CD4-positive, alpha-beta T cell (primary cell): ENCODE data around the gene VPS18. TPM values are rescaled to one million over a fixed set of nuclear protein-coding genes. Genes with fewer than 3 reads are reported as not detected.

ENCODE experiments used
- ATAC-seq: fragments of 200-7000 bp; cut with Tn5 transposase; one replicate; pipeline ENCODE4 v1.10.0; 2022; ENCODE audit warnings: mild to moderate bottlenecking; ENCODE audit not compliant: poor library complexity
- CTCF ChIA-PET: fragments of 350-600 bp; sonication (Branson Sonifier 250); formaldehyde crosslinking; loops from one replicate; lab custom pipeline; 2021; ENCODE audit warnings: antibody characterized with exemption, inconsistent platforms; lab: Charles Lee
- POLR2A ChIA-PET: fragments of 350-600 bp; sonication (Branson Sonifier 250); formaldehyde crosslinking; loops from one replicate; lab custom pipeline; 2021; ENCODE audit warnings: antibody characterized with exemption, inconsistent platforms; lab: Charles Lee
- DNase-seq, 14 experiments: peaks; one replicate each; pipeline ENCODE4 v3.0.0-alpha.2; 2013 to 2020; ENCODE audit warnings: mixed read lengths in 2 of 14
- H3K27ac ChIP-seq, 2 donors: one replicate each; pipeline versions ENCODE4 v1.5.1 to v1.7.0; 2013; ENCODE audit warnings: low read length in 2 of 2, low read depth in 1 of 2, mild to moderate bottlenecking in 1 of 2
- H3K27me3 ChIP-seq, 2 experiments: 1 replicate in 1 of 2; 2 replicates in 1 of 2; pipeline versions ENCODE4 v1.6.1 to v1.7.0; 2013; ENCODE audit warnings: low read length in 2 of 2, control low read depth in 1 of 2, mild to moderate bottlenecking in 1 of 2, moderate library complexity in 1 of 2; ENCODE audit not compliant: insufficient read depth in 2 of 2, control insufficient read depth in 1 of 2
- H3K36me3 ChIP-seq: one replicate; pipeline ENCODE4 v1.6.1; 2013; ENCODE audit warnings: low read length, control low read depth; ENCODE audit not compliant: insufficient read depth
- H3K4me1 ChIP-seq: one replicate; pipeline ENCODE4 v1.6.1; 2013; ENCODE audit warnings: low read length, control low read depth; ENCODE audit not compliant: insufficient read depth
- H3K4me3 ChIP-seq: one replicate; pipeline ENCODE4 v1.5.1; 2013; ENCODE audit warnings: mild to moderate bottlenecking, low read length, moderate library complexity
- H3K9me3 ChIP-seq, 2 experiments: 1 replicate in 1 of 2; 2 replicates in 1 of 2; pipeline versions ENCODE4 v1.6.1 to v1.7.0; 2013; ENCODE audit warnings: low read length in 2 of 2, mild to moderate bottlenecking in 2 of 2, control low read depth in 1 of 2, moderate library complexity in 1 of 2; ENCODE audit not compliant: control insufficient read depth in 1 of 2, insufficient read depth in 1 of 2
- H3K27ac Mint-ChIP-seq: one replicate; pipeline ENCODE4 v1.8.0; 2020; ENCODE audit warnings: mixed read lengths
- H3K27me3 Mint-ChIP-seq: one replicate; pipeline ENCODE4 v1.8.0; 2021; ENCODE audit warnings: mixed read lengths
- H3K36me3 Mint-ChIP-seq: one replicate; pipeline ENCODE4 v1.8.0; 2021; ENCODE audit warnings: low read depth, mixed read lengths
- H3K4me1 Mint-ChIP-seq: one replicate; pipeline ENCODE4 v1.8.0; 2021; ENCODE audit warnings: low read depth, mixed read lengths
- H3K4me3 Mint-ChIP-seq: one replicate; pipeline ENCODE4 v1.8.0; 2020; ENCODE audit warnings: mild to moderate bottlenecking, mixed read lengths
- H3K9me3 Mint-ChIP-seq: one replicate; pipeline ENCODE4 v1.8.0; 2020; ENCODE audit warnings: mixed read lengths
- CTCF ChIP-seq: fragments of 200-600 bp; IDR thresholded peaks from one replicate; pipeline ENCODE4 v1.8.0; 2022; ENCODE audit warnings: antibody characterized with exemption, mild to moderate bottlenecking
- intact Hi-C, 2 experiments: fragments of 100-400 bp; cut with DNase I in 1 of 2; cut with micrococcal nuclease in 1 of 2; formaldehyde crosslinking; loops; one replicate each; pipeline versions ENCODE4 v1.15.1 to v1.9.0; 2023 to 2025; cut with DNase I, micrococcal nuclease
- total RNA-seq, 174 experiments: library from RNA in 2 of 174; stranded (reverse) in 2 of 174; gene quantifications; one replicate each; pipeline ENCODE4 v1.2.3 and lab custom pipeline; 2021 to 2026

VPS18 gene
- total RNA-seq, 2 experiments from 2014 or later, result 20.8 to 21.7 TPM

GRCh38 chr15:40850576-40851112, 43.6 kb upstream of the VPS18 start:
- Histone ChIP-seq H3K36me3 (no peaks in the 10 kb centered on the region), H3K27me3 (no peaks in the 10 kb centered on the region), H3K9me3 (peaks cover 0 to 3% of the 10 kb centered on the region in 2 experiments), H3K27ac (no peak overlapping the region), H3K4me3 (no peak overlapping the region), H3K4me1 (peaks cover 21% of the 10 kb centered on the region)
- no peak for DNase-seq
- Mint-ChIP-seq H3K27me3 (no peaks in the 10 kb centered on the region), H3K4me3 (no peak overlapping the region), H3K4me1 (peaks cover 22% of the 10 kb centered on the region), H3K9me3 (no peaks in the 10 kb centered on the region), H3K36me3 (no peaks in the 10 kb centered on the region), H3K27ac (no peak overlapping the region)
- intact Hi-C loops, result no loop called here
- no peak for ATAC-seq
- POLR2A ChIA-PET, result no interaction called here
- TF ChIP-seq CTCF, result no peak
- CTCF ChIA-PET, result interaction anchor here (0.8 kb wide), 1 partner anchor 8 kb away, joined by 4 read pairs; no protein-coding TSS in a partner anchor

- ATAC-seq, result no peak
- Mint-ChIP-seq H3K27ac (no peak overlapping the region), H3K27me3 (no peaks in the 10 kb centered on the region), H3K4me3 (no peak overlapping the region), H3K36me3 (no peaks in the 10 kb centered on the region), H3K9me3 (no peaks in the 10 kb centered on the region), H3K4me1 (peaks cover 9% of the 10 kb centered on the region)
- TF ChIP-seq CTCF, result no peak
- Histone ChIP-seq H3K4me1 (peaks cover 7% of the 10 kb centered on the region), H3K36me3 (peaks cover 2% of the 10 kb centered on the region), H3K9me3 (peaks cover 0 to 3% of the 10 kb centered on the region in 2 experiments), H3K27me3 (no peaks in the 10 kb centered on the region), H3K27ac (no peak overlapping the region), H3K4me3 (no peak overlapping the region)
- DNase-seq, result no peak
- intact Hi-C loops, result no loop called here
- ChIA-PET POLR2A (interaction anchor here (1.2 kb wide), 1 partner anchor 10 kb away, joined by 3 read pairs; no protein-coding TSS in a partner anchor), CTCF (interaction anchor here (0.7 kb wide), 1 partner anchor 42 kb away, joined by 3 read pairs; the partner anchor contains the start of gene VPS18)
These were observed 41.7 kb upstream of the VPS18 start for GRCh38 chr15:40852529-40852928.

- no peak overlapping the region for H3K4me3 ChIP-seq
- H3K9me3 ChIP-seq, result peaks cover 0 to 3% of the 10 kb centered on the region in 2 experiments
- DNase-seq, result no peak
- Mint-ChIP-seq H3K27ac (no peak overlapping the region), H3K27me3 (no peaks in the 10 kb centered on the region), H3K36me3 (no peaks in the 10 kb centered on the region), H3K4me3 (no peak overlapping the region), H3K4me1 (peaks cover 7% of the 10 kb centered on the region), H3K9me3 (no peaks in the 10 kb centered on the region)
- peaks cover 2% of the 10 kb centered on the region for H3K36me3 ChIP-seq
- ChIA-PET POLR2A (interaction anchor here (1.2 kb wide), 1 partner anchor 11 kb away, joined by 3 read pairs; no protein-coding TSS in a partner anchor), CTCF (no interaction called here)
- H3K27me3 ChIP-seq, result no peaks in the 10 kb centered on the region
- no peak overlapping the region for H3K27ac ChIP-seq
- TF ChIP-seq CTCF, result no peak
- no peak for ATAC-seq
- intact Hi-C loops, result no loop called here
- peaks cover 8% of the 10 kb centered on the region for H3K4me1 ChIP-seq
These were observed 40.9 kb upstream of the VPS18 start for GRCh38 chr15:40853241-40853890.
